ENCODE measurements around the gene PKD1.

Gene PKD1

DNA sequence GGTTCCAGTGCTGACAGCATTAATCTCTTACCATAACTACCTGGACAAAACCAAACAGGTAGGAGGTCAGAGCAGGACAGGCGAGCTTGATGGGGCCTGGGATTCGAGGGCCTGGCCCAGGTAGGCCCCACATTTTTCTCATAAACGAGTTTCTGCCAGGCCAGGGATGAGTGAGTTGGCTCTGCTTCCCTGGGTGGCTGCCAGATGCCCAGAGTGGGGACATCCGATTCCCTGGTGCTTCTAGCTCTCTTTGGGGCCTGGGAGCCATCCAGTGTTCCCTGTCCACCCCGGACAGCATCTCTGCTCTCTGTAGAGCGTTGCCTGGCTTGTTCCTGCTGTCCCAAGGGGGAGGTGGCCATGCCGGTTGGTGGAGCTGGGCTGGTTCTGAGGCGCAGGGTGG lies 62.8 kb downstream of the PKD1 start:
- peaks cover 50 to 100% (median 97%) of the 10 kb centered on the region in 3 donors for H3K36me3 ChIP-seq
- TF ChIP-seq, protein P1, sequence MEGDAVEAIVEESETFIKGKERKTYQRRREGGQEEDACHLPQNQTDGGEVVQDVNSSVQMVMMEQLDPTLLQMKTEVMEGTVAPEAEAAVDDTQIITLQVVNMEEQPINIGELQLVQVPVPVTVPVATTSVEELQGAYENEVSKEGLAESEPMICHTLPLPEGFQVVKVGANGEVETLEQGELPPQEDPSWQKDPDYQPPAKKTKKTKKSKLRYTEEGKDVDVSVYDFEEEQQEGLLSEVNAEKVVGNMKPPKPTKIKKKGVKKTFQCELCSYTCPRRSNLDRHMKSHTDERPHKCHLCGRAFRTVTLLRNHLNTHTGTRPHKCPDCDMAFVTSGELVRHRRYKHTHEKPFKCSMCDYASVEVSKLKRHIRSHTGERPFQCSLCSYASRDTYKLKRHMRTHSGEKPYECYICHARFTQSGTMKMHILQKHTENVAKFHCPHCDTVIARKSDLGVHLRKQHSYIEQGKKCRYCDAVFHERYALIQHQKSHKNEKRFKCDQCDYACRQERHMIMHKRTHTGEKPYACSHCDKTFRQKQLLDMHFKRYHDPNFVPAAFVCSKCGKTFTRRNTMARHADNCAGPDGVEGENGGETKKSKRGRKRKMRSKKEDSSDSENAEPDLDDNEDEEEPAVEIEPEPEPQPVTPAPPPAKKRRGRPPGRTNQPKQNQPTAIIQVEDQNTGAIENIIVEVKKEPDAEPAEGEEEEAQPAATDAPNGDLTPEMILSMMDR (IDR thresholded peaks at IDR 0.05): no peak

DNA sequence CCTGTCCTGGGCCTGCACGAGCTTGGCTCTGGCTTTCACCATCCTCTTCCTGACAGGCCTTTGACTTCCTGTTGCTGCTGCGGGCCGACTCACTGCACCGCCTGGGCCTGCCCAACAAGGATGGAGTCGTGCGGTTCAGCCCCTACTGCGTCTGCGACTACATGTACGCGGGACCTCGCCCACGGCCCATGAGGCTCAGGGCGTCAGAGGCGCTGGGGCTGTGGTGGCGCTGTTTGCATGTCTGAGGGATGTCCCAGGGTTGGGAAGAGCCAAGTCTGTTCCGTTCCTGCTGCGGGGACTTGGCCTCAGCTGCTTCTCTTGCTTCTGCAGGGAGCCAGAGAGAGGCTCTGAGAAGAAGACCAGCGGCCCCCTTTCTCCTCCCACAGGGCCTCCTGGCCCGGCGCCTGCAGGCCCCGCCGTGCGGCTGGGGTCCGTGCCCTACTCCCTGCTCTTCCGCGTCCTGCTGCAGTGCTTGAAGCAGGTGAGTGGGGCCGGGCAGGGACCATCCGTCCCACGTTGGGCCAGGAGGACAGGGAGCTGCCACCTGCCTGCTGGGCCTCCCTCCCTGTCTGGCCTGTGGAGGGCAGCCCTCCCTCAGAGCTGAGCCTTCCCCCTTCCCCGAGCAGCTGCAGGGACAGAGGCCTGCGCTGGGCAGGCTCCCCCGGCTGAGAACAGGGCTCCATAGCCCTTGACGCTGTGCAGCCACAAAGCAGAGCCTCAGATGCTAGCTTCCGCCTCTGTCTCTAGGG lies 64.1 kb downstream of the PKD1 start:
- Histone ChIP-seq H3K9me3 (no peaks in the 10 kb centered on the region), H3K27me3 (no peaks in the 10 kb centered on the region), H3K4me1 (no peaks in the 10 kb centered on the region), H3K27ac (no peak overlapping the region), H3K4me3 (no peak overlapping the region), H3K36me3 (peaks cover 52 to 100% (median 89%) of the 10 kb centered on the region in 3 donors)
- no peak for DNase-seq
- TF ChIP-seq, protein P1 (IDR thresholded peaks at IDR 0.05): no peak
- intact Hi-C loops (cut with DNase I; ENCODE audit: low total_unique reads): no loop called here

More for the DNA sequence above, 62.8 kb downstream of the PKD1 start:
- Histone ChIP-seq H3K27ac (no peak overlapping the region), H3K4me3 (no peak overlapping the region), H3K27me3 (no peaks in the 10 kb centered on the region), H3K9me3 (no peaks in the 10 kb centered on the region), H3K4me1 (no peaks in the 10 kb centered on the region)
- intact Hi-C loops (cut with DNase I; ENCODE audit: low total_unique reads): no loop called here
- DNase-seq: no peak

GRCh38 chr16:2070576-2071453 lies 64.9 kb downstream of the PKD1 start:
- Histone ChIP-seq H3K27ac (no peak overlapping the region), H3K4me3 (no peak overlapping the region), H3K27me3 (no peaks in the 10 kb centered on the region), H3K9me3 (no peaks in the 10 kb centered on the region), H3K36me3 (peaks cover 58 to 100% (median 87%) of the 10 kb centered on the region in 3 donors), H3K4me1 (no peaks in the 10 kb centered on the region)
- intact Hi-C loops (cut with DNase I; ENCODE audit: low total_unique reads): no loop called here
- TF ChIP-seq, protein P1 (IDR thresholded peaks at IDR 0.05): no peak
- no peak for DNase-seq

DNA sequence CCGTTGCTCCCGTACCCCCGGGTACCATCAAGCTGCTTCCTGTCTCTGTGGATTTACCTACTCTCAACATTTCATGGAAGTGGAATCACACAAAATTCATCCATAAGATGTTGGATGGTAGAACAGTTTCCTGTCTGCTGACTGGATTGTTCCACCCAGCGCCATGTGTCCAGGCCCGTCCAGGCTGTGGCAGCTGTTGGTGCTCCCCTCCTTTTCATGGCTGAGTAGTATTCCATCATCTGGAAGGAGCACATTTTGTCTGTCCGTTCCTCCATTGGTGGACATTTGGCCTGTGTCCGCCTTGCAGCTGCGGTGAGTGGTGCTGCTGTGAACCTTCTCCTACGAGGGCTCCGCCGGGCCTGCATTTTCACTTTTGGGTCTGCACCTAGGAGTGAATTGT lies 69.6 kb downstream of the PKD1 start:
- Histone ChIP-seq H3K36me3 (peaks cover 50 to 100% (median 84%) of the 10 kb centered on the region in 3 donors), H3K4me3 (no peak overlapping the region), H3K9me3 (no peaks in the 10 kb centered on the region), H3K4me1 (no peaks in the 10 kb centered on the region), H3K27ac (no peak overlapping the region), H3K27me3 (no peaks in the 10 kb centered on the region)
- no peak for DNase-seq
- intact Hi-C loops (cut with DNase I; ENCODE audit: low total_unique reads): no loop called here
- TF ChIP-seq, protein P1 (IDR thresholded peaks at IDR 0.05): no peak

DNA sequence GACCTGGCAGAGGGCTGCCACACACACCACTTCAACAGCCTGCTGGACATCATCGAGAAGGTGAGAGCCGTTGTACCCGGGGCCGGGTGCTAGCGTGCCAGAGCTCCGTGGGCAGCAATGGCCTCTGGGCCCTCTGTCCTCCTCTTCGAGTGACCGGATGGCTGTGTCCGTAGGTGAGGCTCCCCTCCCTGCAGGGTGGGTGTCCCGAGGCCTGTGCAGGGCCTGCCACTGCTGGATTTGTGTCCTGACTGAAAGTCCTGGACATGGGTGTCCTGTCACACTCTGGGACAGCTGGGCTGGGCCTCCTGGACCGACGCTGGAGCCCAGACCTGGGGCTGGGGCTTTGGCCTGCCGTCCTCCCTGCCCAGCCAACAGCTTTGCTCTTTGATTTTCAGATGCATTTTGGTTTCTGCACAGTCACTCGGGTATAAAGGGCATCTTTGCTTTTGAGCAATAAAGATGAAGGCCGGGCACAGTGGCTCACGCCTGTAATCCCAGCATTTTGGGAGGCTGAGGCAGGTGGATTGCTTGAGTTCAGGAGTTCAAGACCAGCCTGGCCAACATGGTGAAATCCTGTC lies 71.2 kb downstream of the PKD1 start:
- no peak overlapping the region for H3K27ac ChIP-seq
- peaks cover 61 to 100% (median 83%) of the 10 kb centered on the region in 3 donors for H3K36me3 ChIP-seq
- no peak for DNase-seq
- intact Hi-C loops (cut with DNase I; ENCODE audit: low total_unique reads): no loop called here
- TF ChIP-seq, protein P1 (IDR thresholded peaks at IDR 0.05): no peak
- no peaks in the 10 kb centered on the region for H3K27me3 ChIP-seq
- no peak overlapping the region for H3K4me3 ChIP-seq
- H3K4me1 ChIP-seq: no peaks in the 10 kb centered on the region
- H3K9me3 ChIP-seq: no peaks in the 10 kb centered on the region
